MM.1S (cell line): Measurements from ENCODE around the gene MAPKAPK3.

ENCODE experiments used
- DNase-seq: peaks from one replicate; pipeline ENCODE4 v3.0.0-alpha.2; 2015
- H2AFZ ChIP-seq: fragments of 300-600 bp; sonication (generic); 2 replicates; pipeline ENCODE4 v1.6.0; 2016; ENCODE audit warnings: antibody characterized with exemption, low read length
- H3F3A ChIP-seq: fragments of 300-600 bp; sonication (generic); 2 replicates; pipeline ENCODE4 v1.6.1; 2016; ENCODE audit warnings: mild to moderate bottlenecking, antibody characterized with exemption, low read length, moderate library complexity, mixed read lengths; ENCODE audit not compliant: insufficient read depth
- H3K27ac ChIP-seq: fragments of 300-600 bp; sonication (generic); 2 replicates; pipeline ENCODE4 v1.5.1; 2016; ENCODE audit warnings: mild to moderate bottlenecking, low read length
- H3K27me3 ChIP-seq: fragments of 300-600 bp; sonication (generic); replicated peaks from 2 replicates; pipeline ENCODE4 v1.6.0; 2016; ENCODE audit warnings: low read length; ENCODE audit not compliant: insufficient read depth
- H3K36me3 ChIP-seq: fragments of 300-600 bp; sonication (generic); replicated peaks from 2 replicates; pipeline ENCODE4 v1.6.1; 2016; ENCODE audit warnings: mild to moderate bottlenecking, low read length, mixed read lengths; ENCODE audit not compliant: insufficient read depth
- H3K4me1 ChIP-seq: fragments of 300-600 bp; sonication (generic); 2 replicates; pipeline ENCODE4 v1.6.1; 2016; ENCODE audit warnings: low read length, mixed read lengths
- H3K4me2 ChIP-seq: fragments of 300-600 bp; sonication (generic); 2 replicates; pipeline ENCODE4 v1.6.0; 2016; ENCODE audit warnings: low read depth, low read length
- H3K4me3 ChIP-seq: fragments of 300-600 bp; sonication (generic); 2 replicates; pipeline ENCODE4 v1.5.1; 2016; ENCODE audit warnings: low read length, mixed read lengths
- H3K79me2 ChIP-seq: fragments of 300-600 bp; sonication (generic); 2 replicates; pipeline ENCODE4 v1.6.1; 2016; ENCODE audit warnings: mixed run types, low read length, mixed read lengths
- H3K9ac ChIP-seq: fragments of 300-600 bp; sonication (generic); 2 replicates; pipeline ENCODE4 v1.6.1; 2016; ENCODE audit warnings: low read length, mixed read lengths
- H3K9me2 ChIP-seq: fragments of 300-600 bp; sonication (generic); replicated peaks from 2 replicates; pipeline ENCODE4 v1.6.1; 2016; ENCODE audit warnings: mild to moderate bottlenecking, low read length, mixed read lengths; ENCODE audit not compliant: insufficient read depth
- H3K9me3 ChIP-seq: fragments of 300-600 bp; sonication (generic); replicated peaks from 2 replicates; pipeline ENCODE4 v1.6.1; 2016; ENCODE audit warnings: mild to moderate bottlenecking, low read length, mixed read lengths; ENCODE audit not compliant: insufficient read depth
- H4K20me1 ChIP-seq: fragments of 300-600 bp; sonication (generic); 2 replicates; pipeline ENCODE4 v1.6.1; 2016; ENCODE audit warnings: mild to moderate bottlenecking, low read length, moderate library complexity, mixed read lengths; ENCODE audit not compliant: insufficient read depth
- CTCF ChIP-seq: fragments of 300-600 bp; sonication (generic); IDR thresholded peaks from 2 replicates; pipeline ENCODE4 v1.5.1; 2016; ENCODE audit warnings: antibody characterized with exemption, low read length, mixed read lengths
- EZH2 ChIP-seq: fragments of 300-600 bp; sonication (generic); optimal IDR thresholded peaks from 2 replicates; pipeline ENCODE3; 2017; ENCODE audit warnings: low read depth, mild to moderate bottlenecking, antibody characterized with exemption, low read length, mixed read lengths
- EZH2phosphoT487 ChIP-seq: fragments of 300-600 bp; sonication (generic); IDR thresholded peaks from 2 replicates; pipeline ENCODE4 v1.6.1; 2018; ENCODE audit warnings: antibody characterized with exemption, low read length

MAPKAPK3 gene

GRCh38 chr3:50584391-50584790, 32.6 kb upstream of the MAPKAPK3 start:
- no peak for DNase-seq
- Histone ChIP-seq H4K20me1 (no peaks in the 10 kb centered on the region), H3K4me1 (no peaks in the 10 kb centered on the region), H3K9me3 (no peaks in the 10 kb centered on the region), H3F3A (no peaks in the 10 kb centered on the region), H3K27me3 (no peaks in the 10 kb centered on the region), H3K36me3 (no peaks in the 10 kb centered on the region), H3K4me3 (no peak overlapping the region), H3K27ac (no peak overlapping the region), H3K9ac (no peak overlapping the region), H3K9me2 (no peaks in the 10 kb centered on the region), H2AFZ (no peak overlapping the region), H3K4me2 (no peak overlapping the region), H3K79me2 (no peaks in the 10 kb centered on the region)
- no peak for TF ChIP-seq CTCF
- no peak for TF ChIP-seq EZH2phosphoT487
- no peak for TF ChIP-seq EZH2

GRCh38 chr3:50585919-50586762, 30.8 kb upstream of the MAPKAPK3 start:
- TF ChIP-seq EZH2phosphoT487, result no peak
- no peak for TF ChIP-seq EZH2
- no peak for TF ChIP-seq CTCF
- H3K4me2 ChIP-seq, result no peak overlapping the region
- 0 out of 2 replicates have a peak, but pooled peaks cover 5% of the 10 kb centered on the region for H3K4me1 ChIP-seq

GRCh38 chr3:50586763-50587070, 30.2 kb upstream of the MAPKAPK3 start:
- no peak for TF ChIP-seq EZH2
- no peak for TF ChIP-seq CTCF
- no peak for TF ChIP-seq EZH2phosphoT487
- Histone ChIP-seq H3F3A (no peaks in the 10 kb centered on the region), H3K79me2 (no peaks in the 10 kb centered on the region), H3K27me3 (no peaks in the 10 kb centered on the region), H3K36me3 (no peaks in the 10 kb centered on the region), H3K27ac (no peak overlapping the region), H3K9ac (no peak overlapping the region), H3K4me2 (no peak overlapping the region), H3K4me1 (0 out of 2 replicates have a peak, but pooled peaks cover 8% of the 10 kb centered on the region), H3K9me2 (no peaks in the 10 kb centered on the region), H3K9me3 (no peaks in the 10 kb centered on the region), H2AFZ (no peak overlapping the region), H4K20me1 (no peaks in the 10 kb centered on the region), H3K4me3 (no peak overlapping the region)
- DNase-seq, result no peak

More at GRCh38 chr3:50585919-50586762, 30.8 kb upstream of the MAPKAPK3 start:
- Histone ChIP-seq H2AFZ (no peak overlapping the region), H3K9ac (no peak overlapping the region), H3K9me2 (no peaks in the 10 kb centered on the region), H3K79me2 (no peaks in the 10 kb centered on the region), H3F3A (no peaks in the 10 kb centered on the region), H3K4me3 (no peak overlapping the region), H3K9me3 (no peaks in the 10 kb centered on the region), H3K27ac (no peak overlapping the region), H4K20me1 (no peaks in the 10 kb centered on the region), H3K27me3 (no peaks in the 10 kb centered on the region), H3K36me3 (no peaks in the 10 kb centered on the region)
- no peak for DNase-seq
